Activated naive CD4-positive, alpha-beta T cell treated with anti-CD3 and anti-CD28 coated beads, Interleukin-2, amount 50 U/mL, for 16 hours (primary cell): ENCODE measurements around the gene GSPT2.
"Not testable (repeated sequence)": the region's sequence is repeated elsewhere in the genome, so short reads cannot be mapped to it uniquely, and the experiment has no call there.

ENCODE experiments used
- DNase-seq: peaks from one replicate; pipeline ENCODE4 v3.0.0-alpha.2; 2020

The GSPT2 gene

GRCh38 chrX:51743179-51743957 lies at the start of gene GSPT2:
Gene GSPT2 (plus strand): TSS chrX:51743442. CDS start chrX:51743627, 185 bp downstream.
- DNase-seq: peak; percentile 62

GRCh38 chrX:51694254-51694653 lies 49.0 kb upstream of the GSPT2 start:
- DNase-seq: no peak

- DNase-seq: no peak
Observed at GRCh38 chrX:51697397-51697796, 45.8 kb upstream of the GSPT2 start.

- DNase-seq: not testable (repeated sequence)
Observed at GRCh38 chrX:51710277-51711164, 32.7 kb upstream of the GSPT2 start, which contains the start of gene CENPVL1. Gene CENPVL1 (plus strand): TSS chrX:51710512. CDS start chrX:51710512, 0 bp downstream.

- not testable (repeated sequence) for DNase-seq
Observed at GRCh38 chrX:51712943-51713647, 30.1 kb upstream of the GSPT2 start.

- DNase-seq: no peak
Observed at GRCh38 chrX:51728202-51728601, 15.0 kb upstream of the GSPT2 start.

GRCh38 chrX:51737091-51737490 lies 6.2 kb upstream of the GSPT2 start:
- no peak for DNase-seq

- DNase-seq: no peak
Observed at GRCh38 chrX:51742586-51742985, 656 bp upstream of the GSPT2 start.

GRCh38 chrX:51747671-51748070 lies 4.4 kb downstream of the GSPT2 start:
- no peak for DNase-seq

GRCh38 chrX:51759055-51759839 lies 16.0 kb downstream of the GSPT2 start:
- no peak for DNase-seq

GRCh38 chrX:51760657-51761056 lies 17.4 kb downstream of the GSPT2 start:
- DNase-seq: no peak

- DNase-seq: no peak
Observed at GRCh38 chrX:51766546-51766945, 23.3 kb downstream of the GSPT2 start.

GRCh38 chrX:51776851-51777250 lies 33.6 kb downstream of the GSPT2 start:
- no peak for DNase-seq

- DNase-seq: no peak
Observed at GRCh38 chrX:51779306-51779705, 36.1 kb downstream of the GSPT2 start.

- no peak for DNase-seq
Observed at GRCh38 chrX:51795136-51795535, 51.9 kb downstream of the GSPT2 start.
